Measurements from ENCODE around the gene RPA3. TPM values are rescaled to one million over a fixed set of nuclear protein-coding genes. Genes with fewer than 3 reads are reported as not detected.

Gene RPA3
- total RNA-seq, 6 donors from 2014 or later = 6.3 to 31.1 (median 19.5) TPM

DNA sequence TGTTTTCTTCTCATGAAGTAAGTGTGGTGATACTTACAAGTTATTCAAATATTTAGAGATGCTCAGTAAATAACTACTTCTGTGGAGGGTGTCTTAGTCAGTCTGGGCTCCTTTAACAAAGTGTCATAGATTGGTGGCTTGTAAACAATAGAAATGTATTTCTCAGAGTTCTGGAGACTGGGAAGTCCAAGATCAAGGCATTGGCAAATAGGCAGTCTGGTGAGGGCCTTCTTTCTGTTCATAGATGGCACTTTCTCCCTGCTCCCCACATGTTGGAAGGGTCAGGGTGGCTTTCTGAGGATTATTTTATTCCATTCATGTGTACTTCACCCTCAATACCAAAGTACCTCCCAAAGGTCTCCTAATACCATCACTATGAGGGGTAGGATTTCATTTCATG lies 18.4 kb downstream of the RPA3 start:
- ATAC-seq (ENCODE audit: low FRiP score in 2 of 2) (no peak), DNase-seq (no peak)
- Histone ChIP-seq H3K4me3 (no peak overlapping the region), H3K27ac (no peak overlapping the region), H3K9me3 (no peaks in the 10 kb centered on the region), H3K27me3 (no peaks in the 10 kb centered on the region), H3K4me1 (peaks cover 0 to 14% (median 10%) of the 10 kb centered on the region in 4 donors), H3K36me3 (no peaks in the 10 kb centered on the region)
- TF ChIP-seq, protein P1, sequence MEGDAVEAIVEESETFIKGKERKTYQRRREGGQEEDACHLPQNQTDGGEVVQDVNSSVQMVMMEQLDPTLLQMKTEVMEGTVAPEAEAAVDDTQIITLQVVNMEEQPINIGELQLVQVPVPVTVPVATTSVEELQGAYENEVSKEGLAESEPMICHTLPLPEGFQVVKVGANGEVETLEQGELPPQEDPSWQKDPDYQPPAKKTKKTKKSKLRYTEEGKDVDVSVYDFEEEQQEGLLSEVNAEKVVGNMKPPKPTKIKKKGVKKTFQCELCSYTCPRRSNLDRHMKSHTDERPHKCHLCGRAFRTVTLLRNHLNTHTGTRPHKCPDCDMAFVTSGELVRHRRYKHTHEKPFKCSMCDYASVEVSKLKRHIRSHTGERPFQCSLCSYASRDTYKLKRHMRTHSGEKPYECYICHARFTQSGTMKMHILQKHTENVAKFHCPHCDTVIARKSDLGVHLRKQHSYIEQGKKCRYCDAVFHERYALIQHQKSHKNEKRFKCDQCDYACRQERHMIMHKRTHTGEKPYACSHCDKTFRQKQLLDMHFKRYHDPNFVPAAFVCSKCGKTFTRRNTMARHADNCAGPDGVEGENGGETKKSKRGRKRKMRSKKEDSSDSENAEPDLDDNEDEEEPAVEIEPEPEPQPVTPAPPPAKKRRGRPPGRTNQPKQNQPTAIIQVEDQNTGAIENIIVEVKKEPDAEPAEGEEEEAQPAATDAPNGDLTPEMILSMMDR (IDR thresholded peaks at IDR 0.05) = no peak
- TF ChIP-seq POLR2AphosphoS5 (IDR thresholded peaks at IDR 0.05) (no peak), POLR2A (IDR thresholded peaks at IDR 0.05) (no peak), EP300 (IDR thresholded peaks at IDR 0.05) (no peak)

DNA sequence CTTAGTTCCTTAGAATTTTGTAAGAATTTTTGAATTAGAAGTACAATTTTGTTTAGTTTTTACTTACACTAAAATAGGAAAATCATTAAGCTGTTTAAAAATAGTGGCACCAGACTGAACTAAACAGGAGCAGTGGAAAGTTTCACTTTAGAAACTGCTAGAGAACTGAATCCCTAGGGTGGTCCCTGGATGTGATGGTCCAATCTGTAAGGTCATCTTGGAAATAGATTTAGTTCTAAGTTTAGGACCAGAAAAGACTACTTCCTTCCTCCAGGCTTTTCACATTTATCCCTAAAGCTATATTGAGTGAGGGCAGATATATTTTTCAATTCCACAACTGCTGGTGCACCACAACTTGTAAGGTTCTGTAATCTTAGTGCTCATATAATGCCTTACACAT lies 19.0 kb downstream of the RPA3 start:
- DNase-seq = no peak
- Histone ChIP-seq H3K9me3 (no peaks in the 10 kb centered on the region), H3K4me1 (peaks cover 0 to 11% (median 9%) of the 10 kb centered on the region in 4 donors), H3K27ac (no peak overlapping the region), H3K27me3 (no peaks in the 10 kb centered on the region), H3K4me3 (no peak overlapping the region), H3K36me3 (no peaks in the 10 kb centered on the region)
- no peak for ATAC-seq (ENCODE audit: low FRiP score in 2 of 2)
- no peak for TF ChIP-seq POLR2A (IDR thresholded peaks at IDR 0.05)
- no peak for TF ChIP-seq POLR2AphosphoS5 (IDR thresholded peaks at IDR 0.05)
- TF ChIP-seq, protein P1 (IDR thresholded peaks at IDR 0.05) = no peak
- no peak for TF ChIP-seq EP300 (IDR thresholded peaks at IDR 0.05)

DNA sequence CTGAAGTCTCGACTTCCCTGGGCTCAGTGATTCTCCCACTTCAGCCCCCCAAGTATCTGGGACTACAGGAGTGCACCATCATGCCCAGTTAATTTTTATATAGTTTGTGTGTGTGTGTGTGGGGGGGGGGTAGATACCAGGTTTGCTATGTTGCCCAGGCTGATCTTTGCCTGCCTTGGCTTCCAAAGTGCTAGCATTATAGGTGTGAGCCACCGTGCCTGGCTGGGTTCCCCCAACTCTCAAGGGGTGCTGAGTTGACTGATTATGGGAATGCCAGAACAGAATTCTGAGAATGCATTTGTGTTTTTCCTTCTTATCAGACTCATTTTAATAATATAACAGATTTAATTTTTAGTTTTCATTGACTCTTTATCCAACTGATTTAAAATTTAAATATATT lies 19.5 kb downstream of the RPA3 start:
- H3K27ac ChIP-seq = no peak overlapping the region
- no peak overlapping the region for H3K4me3 ChIP-seq
- 84 to 97% methylated on average over 2 of the region's 2 CpGs for WGBS, 2 donors
- peaks cover 0 to 11% (median 9%) of the 10 kb centered on the region in 4 donors for H3K4me1 ChIP-seq
- DNase-seq = no peak
- no peaks in the 10 kb centered on the region for H3K36me3 ChIP-seq
- no peak for TF ChIP-seq POLR2A (IDR thresholded peaks at IDR 0.05)
- TF ChIP-seq, protein P1 (IDR thresholded peaks at IDR 0.05) = no peak
- TF ChIP-seq EP300 (IDR thresholded peaks at IDR 0.05) = no peak
- TF ChIP-seq POLR2AphosphoS5 (IDR thresholded peaks at IDR 0.05) = no peak
- no peak for ATAC-seq (ENCODE audit: low FRiP score in 2 of 2)
- H3K27me3 ChIP-seq = no peaks in the 10 kb centered on the region
- H3K9me3 ChIP-seq = no peaks in the 10 kb centered on the region

DNA sequence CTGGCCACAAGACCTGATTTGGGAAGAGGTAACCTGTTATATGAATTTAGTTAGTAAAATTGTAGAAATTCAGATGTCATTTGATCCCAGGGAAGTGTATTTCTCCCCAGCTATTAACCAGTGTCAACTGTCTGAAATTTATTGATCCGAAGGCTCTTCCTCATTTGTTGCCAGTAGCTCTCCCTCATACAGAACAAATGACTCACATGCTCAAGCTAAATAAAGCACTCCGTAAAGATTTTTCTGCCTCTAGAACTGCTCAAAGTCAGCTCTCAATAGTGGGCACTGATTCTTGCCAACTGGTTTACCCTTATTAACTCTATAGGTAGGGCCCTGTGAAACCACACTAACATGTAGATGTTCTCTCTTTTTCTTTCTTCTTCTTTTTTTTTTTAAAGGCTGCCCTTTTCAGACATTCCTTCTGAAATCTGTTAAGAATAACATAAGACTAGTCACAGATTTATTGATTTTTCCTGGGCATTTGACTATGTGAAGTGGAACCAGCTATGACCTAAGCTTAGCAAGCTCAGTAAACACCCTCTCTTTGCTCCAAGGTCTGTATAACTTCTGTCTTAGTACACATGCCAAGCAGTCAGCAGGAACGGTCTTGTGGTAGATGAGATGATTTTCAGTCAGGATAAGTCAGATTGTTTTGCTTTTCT lies 21.8 kb downstream of the RPA3 start:
- no peaks in the 10 kb centered on the region for H3K27me3 ChIP-seq
- H3K27ac ChIP-seq = no peak overlapping the region
- no peak for TF ChIP-seq EP300 (IDR thresholded peaks at IDR 0.05)
- no peak for TF ChIP-seq POLR2A (IDR thresholded peaks at IDR 0.05)
- TF ChIP-seq, protein P1 (IDR thresholded peaks at IDR 0.05) = no peak
- no peak for TF ChIP-seq POLR2AphosphoS5 (IDR thresholded peaks at IDR 0.05)
- WGBS, 2 donors = 71 to 73% methylated on average over 3 of the region's 3 CpGs
- no peaks in the 10 kb centered on the region for H3K9me3 ChIP-seq
- H3K4me1 ChIP-seq = peaks cover 0 to 11% (median 9%) of the 10 kb centered on the region in 4 donors
- H3K36me3 ChIP-seq = no peaks in the 10 kb centered on the region
- DNase-seq (no peak), ATAC-seq (ENCODE audit: low FRiP score in 2 of 2) (no peak)
- H3K4me3 ChIP-seq = no peak overlapping the region

Measured in upper lobe of left lung (tissue), 6 donors.